ENCODE data around the gene PDE4A.
"Not testable (repeated sequence)": the region's sequence is repeated elsewhere in the genome, so short reads cannot be mapped to it uniquely, and the experiment has no call there.

PDE4A gene

GRCh38 chr19:10461047-10461949, 41.0 kb downstream of the PDE4A start:
- Mint-ChIP-seq H3K27ac (no peak overlapping the region), H3K4me3 (no peak overlapping the region), H3K9me3 (no peaks in the 10 kb centered on the region), H3K4me1 (ENCODE audit: low read depth) (peaks cover 4% of the 10 kb centered on the region), H3K36me3 (ENCODE audit: low read depth) (peaks cover 5% of the 10 kb centered on the region), H3K27me3 (no peaks in the 10 kb centered on the region)

- H3K4me3 Mint-ChIP-seq; H3K27ac Mint-ChIP-seq; H3K9me3 Mint-ChIP-seq; H3K27me3 Mint-ChIP-seq; H3K4me1 Mint-ChIP-seq (ENCODE audit: low read depth): not testable (repeated sequence)
- peaks cover 11% of the 10 kb centered on the region for H3K36me3 Mint-ChIP-seq (ENCODE audit: low read depth)
These were observed 41.7 kb downstream of the PDE4A start for GRCh38 chr19:10462042-10462441.

GRCh38 chr19:10462557-10462956, 42.2 kb downstream of the PDE4A start:
- peaks cover 11% of the 10 kb centered on the region for H3K36me3 Mint-ChIP-seq (ENCODE audit: low read depth)
- no peaks in the 10 kb centered on the region for H3K27me3 Mint-ChIP-seq
- no peak overlapping the region for H3K27ac Mint-ChIP-seq
- no peak overlapping the region for H3K4me3 Mint-ChIP-seq
- peaks cover 4% of the 10 kb centered on the region for H3K4me1 Mint-ChIP-seq (ENCODE audit: low read depth)
- H3K9me3 Mint-ChIP-seq, result no peaks in the 10 kb centered on the region

DNA sequence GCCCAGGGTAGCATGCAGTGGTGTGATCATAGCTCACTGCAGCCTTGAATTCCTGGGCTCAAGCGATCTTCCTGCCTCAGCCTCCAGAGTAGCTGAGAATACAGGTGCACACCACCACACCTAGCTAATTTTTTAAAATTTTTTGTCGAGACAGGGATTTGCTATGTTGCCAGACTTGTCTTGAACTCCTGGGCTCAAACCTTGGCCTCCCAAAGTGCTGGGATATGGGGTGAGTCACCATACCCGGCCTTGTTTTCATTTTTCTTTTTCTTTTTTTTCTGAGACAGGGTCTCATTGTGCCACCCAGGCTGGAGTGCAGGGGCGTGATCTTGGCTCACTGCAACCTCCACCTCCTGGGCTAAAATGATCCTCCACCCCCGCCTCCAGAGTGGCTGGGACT, 44.1 kb downstream of the PDE4A start:
- no peaks in the 10 kb centered on the region for H3K27me3 Mint-ChIP-seq
- no peak overlapping the region for H3K27ac Mint-ChIP-seq
- H3K4me1 Mint-ChIP-seq (ENCODE audit: low read depth), result peaks cover 4% of the 10 kb centered on the region
- no peak overlapping the region for H3K4me3 Mint-ChIP-seq
- H3K36me3 Mint-ChIP-seq (ENCODE audit: low read depth), result peaks cover 11% of the 10 kb centered on the region
- no peaks in the 10 kb centered on the region for H3K9me3 Mint-ChIP-seq

GRCh38 chr19:10467104-10467706, 46.9 kb downstream of the PDE4A start:
- Mint-ChIP-seq H3K9me3 (no peaks in the 10 kb centered on the region), H3K36me3 (ENCODE audit: low read depth) (peaks cover 11% of the 10 kb centered on the region), H3K27me3 (no peaks in the 10 kb centered on the region), H3K4me1 (ENCODE audit: low read depth) (no peaks in the 10 kb centered on the region), H3K27ac (no peak overlapping the region), H3K4me3 (no peak overlapping the region)

DNA sequence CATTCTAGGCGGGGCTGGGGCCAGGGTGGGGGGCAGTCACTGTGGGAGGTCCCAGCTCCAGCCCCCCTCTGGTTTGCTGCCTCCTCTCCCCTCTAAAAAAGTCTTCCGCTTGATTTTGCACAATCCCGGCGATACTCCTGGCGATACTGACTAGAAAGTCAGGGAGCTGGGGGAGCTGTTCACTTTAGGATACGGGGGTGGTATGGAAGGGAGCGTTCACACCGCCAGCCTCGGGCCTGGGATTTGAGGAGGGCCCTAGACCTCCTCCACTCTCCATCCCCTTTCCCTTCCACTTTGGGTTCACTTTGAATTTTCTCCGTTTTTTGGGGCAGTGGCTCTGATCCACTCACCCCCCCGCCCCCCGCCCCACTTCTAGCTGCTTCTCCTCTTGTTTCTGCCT, 47.8 kb downstream of the PDE4A start:
- no peak overlapping the region for H3K27ac Mint-ChIP-seq
- H3K4me3 Mint-ChIP-seq, result no peak overlapping the region
- peaks cover 11% of the 10 kb centered on the region for H3K36me3 Mint-ChIP-seq (ENCODE audit: low read depth)
- no peaks in the 10 kb centered on the region for H3K9me3 Mint-ChIP-seq
- H3K27me3 Mint-ChIP-seq, result no peaks in the 10 kb centered on the region
- H3K4me1 Mint-ChIP-seq (ENCODE audit: low read depth), result no peaks in the 10 kb centered on the region

DNA sequence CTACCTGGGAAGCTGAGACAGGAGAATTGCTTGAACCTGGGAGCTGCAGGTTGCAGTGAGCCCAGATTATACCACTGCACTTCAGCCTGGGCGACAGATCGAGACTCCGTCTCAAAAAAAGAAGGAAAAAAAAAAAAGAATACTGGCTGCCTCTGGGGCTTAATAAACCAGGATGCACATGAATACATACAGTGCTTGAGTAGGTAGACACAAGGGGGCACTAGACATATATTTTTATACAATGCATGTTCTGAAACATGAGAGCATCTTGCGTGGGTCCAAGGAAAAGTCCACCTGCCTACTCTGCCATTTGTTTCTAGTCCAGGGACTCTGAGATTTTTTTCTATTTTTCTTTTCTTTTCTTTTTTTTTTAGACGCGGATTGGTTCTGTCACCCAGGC, 51.6 kb downstream of the PDE4A start:
- Mint-ChIP-seq H3K36me3 (ENCODE audit: low read depth) (peaks cover 1% of the 10 kb centered on the region), H3K27ac (no peak overlapping the region), H3K27me3 (no peaks in the 10 kb centered on the region), H3K4me1 (ENCODE audit: low read depth) (peaks cover 3% of the 10 kb centered on the region), H3K4me3 (no peak overlapping the region), H3K9me3 (no peaks in the 10 kb centered on the region)

DNA sequence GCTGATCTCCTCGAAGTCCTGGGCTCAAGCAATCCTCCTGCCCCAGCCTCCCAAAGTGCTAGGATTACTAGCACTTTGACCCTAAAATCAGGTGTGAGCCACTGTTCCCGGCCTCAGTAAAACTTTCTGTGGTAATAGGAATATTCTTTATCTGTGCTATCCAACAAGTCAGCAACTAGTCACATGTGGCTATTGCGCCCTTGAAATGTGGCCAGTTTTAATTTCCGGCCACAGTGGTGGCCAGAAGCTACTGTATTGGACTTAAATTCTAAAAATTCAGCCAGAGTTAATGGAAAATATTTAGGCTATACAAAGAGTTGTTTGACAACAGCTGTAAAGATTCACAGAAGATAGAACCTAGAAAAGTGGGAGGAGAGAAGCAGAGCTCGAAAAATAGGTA, 52.9 kb downstream of the PDE4A start:
- H3K27ac Mint-ChIP-seq, result no peak overlapping the region
- H3K4me1 Mint-ChIP-seq (ENCODE audit: low read depth), result peaks cover 7% of the 10 kb centered on the region
- no peak overlapping the region for H3K4me3 Mint-ChIP-seq
- H3K9me3 Mint-ChIP-seq, result no peaks in the 10 kb centered on the region
- H3K36me3 Mint-ChIP-seq (ENCODE audit: low read depth), result no peaks in the 10 kb centered on the region
- H3K27me3 Mint-ChIP-seq, result no peaks in the 10 kb centered on the region

GRCh38 chr19:10474962-10475451, 54.7 kb downstream of the PDE4A start:
- no peaks in the 10 kb centered on the region for H3K36me3 Mint-ChIP-seq (ENCODE audit: low read depth)
- peaks cover 22% of the 10 kb centered on the region for H3K4me1 Mint-ChIP-seq (ENCODE audit: low read depth)
- H3K9me3 Mint-ChIP-seq, result no peaks in the 10 kb centered on the region
- no peaks in the 10 kb centered on the region for H3K27me3 Mint-ChIP-seq
- no peak overlapping the region for H3K4me3 Mint-ChIP-seq
- H3K27ac Mint-ChIP-seq, result no peak overlapping the region

- no peak overlapping the region for H3K27ac Mint-ChIP-seq
- H3K27me3 Mint-ChIP-seq, result no peaks in the 10 kb centered on the region
- no peak overlapping the region for H3K4me3 Mint-ChIP-seq
- H3K36me3 Mint-ChIP-seq (ENCODE audit: low read depth), result no peaks in the 10 kb centered on the region
- peaks cover 22% of the 10 kb centered on the region for H3K4me1 Mint-ChIP-seq (ENCODE audit: low read depth)
- no peaks in the 10 kb centered on the region for H3K9me3 Mint-ChIP-seq
These were observed 58.1 kb downstream of the PDE4A start for GRCh38 chr19:10478476-10478875.

DNA sequence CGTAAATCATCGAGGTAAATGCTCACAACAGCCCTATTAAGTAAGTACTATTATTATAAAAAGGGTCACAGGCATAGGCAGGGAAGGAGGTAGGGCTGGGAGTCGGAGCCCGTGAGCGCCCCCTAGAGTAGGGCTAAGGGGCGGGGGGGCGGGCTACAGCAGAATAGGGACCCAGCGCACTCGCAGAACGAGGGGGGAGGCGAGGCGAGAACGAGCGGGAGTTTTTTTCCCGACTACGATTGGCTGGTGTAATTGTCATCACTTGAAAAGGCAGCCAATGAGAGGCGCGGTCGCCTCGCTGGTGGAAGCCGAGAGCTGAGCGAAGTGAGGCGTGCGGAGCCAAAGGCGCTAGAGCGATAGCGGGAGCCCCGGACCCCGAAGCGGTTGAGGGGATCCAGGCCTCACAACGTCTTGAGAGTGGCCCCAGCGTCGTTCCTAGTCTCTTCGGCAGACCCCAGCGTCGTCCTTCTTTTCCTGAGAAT, 58.6 kb downstream of the PDE4A start:
- H3K4me1 Mint-ChIP-seq (ENCODE audit: low read depth), result peaks cover 22% of the 10 kb centered on the region
- H3K9me3 Mint-ChIP-seq, result no peaks in the 10 kb centered on the region
- no peaks in the 10 kb centered on the region for H3K36me3 Mint-ChIP-seq (ENCODE audit: low read depth)
- H3K27ac Mint-ChIP-seq, result peak overlapping the region; percentile 31
- peak overlapping the region; percentile 45 for H3K4me3 Mint-ChIP-seq
- H3K27me3 Mint-ChIP-seq, result no peaks in the 10 kb centered on the region

GRCh38 chr19:10486551-10486950, 66.2 kb downstream of the PDE4A start:
- H3K9me3 Mint-ChIP-seq, result no peaks in the 10 kb centered on the region
- H3K4me1 Mint-ChIP-seq (ENCODE audit: low read depth), result peaks cover 5% of the 10 kb centered on the region
- H3K4me3 Mint-ChIP-seq, result no peak overlapping the region
- no peak overlapping the region for H3K27ac Mint-ChIP-seq
- H3K36me3 Mint-ChIP-seq (ENCODE audit: low read depth), result peaks cover 32% of the 10 kb centered on the region
- no peaks in the 10 kb centered on the region for H3K27me3 Mint-ChIP-seq

DNA sequence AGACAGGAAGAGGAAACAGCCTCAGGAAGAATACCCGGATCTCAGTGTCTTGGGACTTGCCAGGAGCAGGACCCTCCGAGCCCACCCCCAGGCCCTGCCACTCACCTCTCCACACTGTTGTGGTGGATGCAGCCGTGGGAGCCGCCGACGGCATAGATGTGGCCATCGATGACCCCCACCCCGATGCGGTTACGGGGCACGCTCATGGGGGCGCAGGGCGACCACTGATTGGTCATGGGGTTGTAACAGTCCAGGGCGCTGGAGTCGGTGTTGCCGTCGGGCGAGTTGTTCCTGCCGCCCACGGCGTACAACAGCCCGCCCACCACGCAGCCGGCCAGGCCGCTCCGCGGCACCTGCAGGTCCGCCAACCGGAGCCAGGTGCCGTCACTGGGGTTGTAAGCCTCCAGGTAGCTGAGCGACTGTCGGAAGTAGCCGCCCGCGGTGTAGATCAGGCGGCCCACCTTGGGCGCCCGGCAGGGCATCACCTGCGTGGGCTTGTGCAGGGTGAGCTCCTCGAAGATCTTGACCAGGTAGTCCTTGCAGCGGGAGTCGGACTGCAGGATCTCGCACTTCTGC, 71.2 kb downstream of the PDE4A start:
- Mint-ChIP-seq H3K4me3 (no peak overlapping the region), H3K36me3 (ENCODE audit: low read depth) (peaks cover 31% of the 10 kb centered on the region), H3K27me3 (no peaks in the 10 kb centered on the region), H3K9me3 (no peaks in the 10 kb centered on the region), H3K27ac (no peak overlapping the region), H3K4me1 (ENCODE audit: low read depth) (peaks cover 5% of the 10 kb centered on the region)

DNA sequence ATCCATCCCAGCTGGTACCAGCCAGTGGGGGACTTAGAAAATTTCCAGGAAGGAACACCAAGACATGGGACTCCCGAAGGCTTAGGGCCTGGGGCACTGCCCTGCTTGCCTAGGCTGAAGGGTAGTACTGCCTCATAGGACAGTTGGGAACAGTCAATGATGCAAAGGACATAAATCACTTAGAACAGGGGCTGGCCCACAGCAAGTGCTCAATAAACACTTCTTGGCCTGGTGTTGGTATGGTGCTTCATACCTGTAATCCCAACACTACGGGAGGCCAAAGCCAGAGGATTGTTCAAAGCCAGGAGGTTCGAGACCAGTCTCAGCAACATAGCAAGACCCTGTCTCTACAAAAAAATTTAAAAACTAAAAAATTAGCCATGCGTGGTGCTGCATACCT, 77.0 kb downstream of the PDE4A start:
- Mint-ChIP-seq H3K4me1 (ENCODE audit: low read depth) (peaks cover 31% of the 10 kb centered on the region), H3K27me3 (no peaks in the 10 kb centered on the region), H3K36me3 (ENCODE audit: low read depth) (peaks cover 35% of the 10 kb centered on the region), H3K27ac (no peak overlapping the region), H3K4me3 (no peak overlapping the region), H3K9me3 (no peaks in the 10 kb centered on the region)

- Mint-ChIP-seq H3K4me1 (ENCODE audit: low read depth) (peaks cover 36% of the 10 kb centered on the region), H3K27me3 (no peaks in the 10 kb centered on the region), H3K4me3 (peak overlapping the region; percentile 67), H3K9me3 (no peaks in the 10 kb centered on the region), H3K36me3 (ENCODE audit: low read depth) (peaks cover 31% of the 10 kb centered on the region), H3K27ac (no peak overlapping the region)
These were observed 79.4 kb downstream of the PDE4A start for GRCh38 chr19:10499550-10500246.

Measured in stimulated activated naive CD8-positive, alpha-beta T cell treated with anti-CD3 and anti-CD28 coated beads, Interleukin-15, Interleukin-2, amounts not matched to agents 100 ng/mL and 50 ng/mL, for 24 hours (primary cell).